Heart right ventricle (tissue), 16 donors: Measurements from ENCODE around the gene PTX3. TPM values are rescaled to one million over a fixed set of nuclear protein-coding genes. Genes with fewer than 3 reads are reported as not detected.

ENCODE experiments used
- ATAC-seq, 8 donors: fragments of 200-7000 bp; cut with Tn5 transposase; one replicate each; pipeline ENCODE4 v1.9.1; 2020; ENCODE audit warnings: mild to moderate bottlenecking in 8 of 8, moderate library complexity in 8 of 8, moderate number of reproducible peaks in 1 of 8
- DNase-seq, 2 donors: peaks; one replicate each; pipeline ENCODE4 v3.0.0-alpha.2; 2020
- H3K27ac ChIP-seq, 10 donors: fragments of 200-600 bp; sonication (generic) in 2 of 10; one replicate each; pipeline versions ENCODE4 v1.5.0 to v1.8.0; 2020 to 2022; ENCODE audit warnings: mild to moderate bottlenecking in 3 of 10
- H3K27me3 ChIP-seq, 7 donors: fragments of 200-600 bp; one replicate each; pipeline ENCODE4 v1.8.0; 2021 to 2022; ENCODE audit warnings: mild to moderate bottlenecking in 2 of 7
- H3K36me3 ChIP-seq, 9 donors: fragments of 200-600 bp; sonication (generic) in 1 of 9; one replicate each; pipeline versions ENCODE4 v1.5.0 to v1.8.0; 2020 to 2022; ENCODE audit warnings: mild to moderate bottlenecking in 2 of 9
- H3K4me1 ChIP-seq, 9 donors: fragments of 200-600 bp; sonication (generic) in 1 of 9; one replicate each; pipeline versions ENCODE4 v1.5.0 to v1.8.0; 2020 to 2022; ENCODE audit warnings: mild to moderate bottlenecking in 4 of 9
- H3K4me3 ChIP-seq, 10 donors: fragments of 200-600 bp; sonication (generic) in 2 of 10; one replicate each; pipeline versions ENCODE4 v1.5.0 to v1.8.0; 2020 to 2022; ENCODE audit warnings: mild to moderate bottlenecking in 7 of 10, moderate library complexity in 2 of 10
- H3K9me3 ChIP-seq, 11 donors: fragments of 200-600 bp in 10 of 11; sonication (generic) in 2 of 11; one replicate each; pipeline versions ENCODE4 v1.5.0 to v1.8.0; 2013 to 2022; ENCODE audit warnings: mild to moderate bottlenecking in 2 of 11, control low read depth in 1 of 11, moderate library complexity in 1 of 11
- CTCF ChIP-seq, 9 donors: fragments of 200-600 bp; sonication (generic) in 2 of 9; IDR thresholded peaks; one replicate each; pipeline versions ENCODE4 v1.5.0 to v1.8.0; 2021 to 2022; ENCODE audit warnings: antibody characterized with exemption in 9 of 9, mild to moderate bottlenecking in 5 of 9, moderate library complexity in 1 of 9
- WGBS, 2 donors: extraction: QIAGEN DNeasy Blood & Tissue Kit; methylation state at CpG; one replicate each; pipeline ENCODE4 v1.1.7; 2013; ENCODE audit warnings: inconsistent platforms in 1 of 2; 5-methylcytosine and 5-hydroxymethylcytosine counted together
- intact Hi-C, 10 donors: fragments of 100-400 bp; cut with DNase I; formaldehyde crosslinking; loops; one replicate each; pipeline versions ENCODE4 v1.11.1 to v1.14.2; 2022
- polyA plus RNA-seq, 2 donors: library from polyadenylated mRNA; stranded (reverse); fragments of 200-250 nt; gene quantifications; one replicate each; pipeline ENCODE4 v1.2.3, GENCODE V29; 2013
- total RNA-seq, 10 donors: library from RNA; stranded (reverse); fragmentation: NEBNext Ultra II Directional in 3 of 10; extraction: Animal tissue kit (Norgen Biotek cat#: 25700) in 3 of 10; gene quantifications; one replicate each; pipeline versions ENCODE4 v1.2.1 to v1.2.4, GENCODE V29; 2021 to 2023
- donor health status: Arrhythmogenic right ventricular cardiomyopathy.
- donor health status: ischemic (EF 13 %, LVEDD 7.1; RV severe dilation, severe dysfunction).
- donor health status: healthy with polysubstance abuse.
- donor health status: DM: no; HTN: yes; CAD: no.
- donor health status: DM: no; HTN: no; CAD: no.
- donor health status: ischemic (EF 25% LVEDD 6.9; RV normal size, moderate dysfunction).
- donor health status: ischemic (EF 25% LVEDD 5.7; RV mildly dilated, moderate dysfunction).
- donor health status: healthy.
- donor health status: DM: yes; HTN: yes; CAD: no.
- donor health status: Ischemic cardiomyopathy.
- donor health status: ischemic (EF 35%, LVEDD 5.7; RV mildly dilated, moderate dysfunction).
- donor health status: nonischemic (EF 11% LVEDD 7.7; RV severe dilation, severe dysfunction).
- donor health status: DM: yes; HTN: yes; CAD: no.
- donor health status: PGD.
- donor health status: ischemic (EF 29% LVEDD 5.4; RV normal size, mild dysfunction).
- donor health status: nonischemic (EF 23%, LVEDD 6.1; RV moderate dilation, normal function).

Gene PTX3
- total and polyA plus RNA-seq, 12 donors, result 0.11 to 29.7 (median 0.39) TPM

GRCh38 chr3:157475921-157476414 lies 39.3 kb downstream of the PTX3 start:
- H3K4me1 ChIP-seq, result no peaks in the 10 kb centered on the region
- ATAC-seq (no peak), DNase-seq (no peak)
- H3K27ac ChIP-seq, result no peak overlapping the region
- no peaks in the 10 kb centered on the region for H3K27me3 ChIP-seq
- 60 to 67% methylated on average over 1 of the region's 1 CpG for WGBS, 2 donors
- no peak overlapping the region for H3K4me3 ChIP-seq
- peaks cover 0 to 6% (median 0%) of the 10 kb centered on the region in 11 donors for H3K9me3 ChIP-seq
- intact Hi-C loops, result no loop called here
- no peak for TF ChIP-seq CTCF (IDR thresholded peaks at IDR 0.05)
- H3K36me3 ChIP-seq, result no peaks in the 10 kb centered on the region

GRCh38 chr3:157477441-157477840 lies 40.8 kb downstream of the PTX3 start:
- 83 to 86% methylated on average over 3 of the region's 3 CpGs for WGBS, 2 donors
- intact Hi-C loops, result no loop called here
- H3K36me3 ChIP-seq, result no peaks in the 10 kb centered on the region
- H3K4me1 ChIP-seq, result no peaks in the 10 kb centered on the region
- ATAC-seq, result no peak
- peaks cover 0 to 17% (median 0%) of the 10 kb centered on the region in 11 donors for H3K9me3 ChIP-seq
- no peak for DNase-seq
- TF ChIP-seq CTCF (IDR thresholded peaks at IDR 0.05), result no peak
- no peak overlapping the region for H3K27ac ChIP-seq
- no peaks in the 10 kb centered on the region for H3K27me3 ChIP-seq
- no peak overlapping the region for H3K4me3 ChIP-seq

GRCh38 chr3:157479464-157480243 lies 43.0 kb downstream of the PTX3 start:
- DNase-seq, result no peak
- no peak for TF ChIP-seq CTCF (IDR thresholded peaks at IDR 0.05)
- H3K4me3 ChIP-seq, result no peak overlapping the region
- WGBS, 2 donors, result 74 to 80% methylated on average over 1 of the region's 1 CpG
- no peaks in the 10 kb centered on the region for H3K36me3 ChIP-seq
- intact Hi-C loops, result no loop called here
- H3K9me3 ChIP-seq, result peaks cover 0 to 18% (median 0%) of the 10 kb centered on the region in 11 donors
- no peak for ATAC-seq
- no peak overlapping the region for H3K27ac ChIP-seq
- no peaks in the 10 kb centered on the region for H3K27me3 ChIP-seq
- no peaks in the 10 kb centered on the region for H3K4me1 ChIP-seq

- H3K4me3 ChIP-seq, result no peak overlapping the region
- no peaks in the 10 kb centered on the region for H3K36me3 ChIP-seq
- peaks cover 0 to 2% (median 0%) of the 10 kb centered on the region in 9 donors for H3K4me1 ChIP-seq
- H3K27ac ChIP-seq, result no peak overlapping the region
- H3K27me3 ChIP-seq, result no peaks in the 10 kb centered on the region
- TF ChIP-seq CTCF (IDR thresholded peaks at IDR 0.05), result no peak
- WGBS, 2 donors, result 34 to 83% methylated on average over 1 of the region's 1 CpG
- peaks cover 0 to 1% (median 0%) of the 10 kb centered on the region in 11 donors for H3K9me3 ChIP-seq
- ATAC-seq, result no peak
- intact Hi-C loops, result no loop called here
- no peak for DNase-seq
These were observed 50.7 kb downstream of the PTX3 start for GRCh38 chr3:157487339-157487738.
